ENCODE measurements around the gene IL3. TPM values are rescaled to one million over a fixed set of nuclear protein-coding genes. Genes with fewer than 3 reads are reported as not detected.

IL3 gene
- total and polyA plus RNA-seq, 2 of the 4 experiments (the other 2 are of a cell fraction), result not detected

GRCh38 chr5:132103332-132103951, 43.0 kb downstream of the IL3 start:
- Histone ChIP-seq H3K9me1 (ENCODE audit: insufficient read depth, low read length) (peaks cover 32% of the 10 kb centered on the region), H4K8ac (ENCODE audit: low read depth in 2 of 2, low read length in 2 of 2) (peak overlapping the region; percentile 58 to 97), H2AFZ (replicated peaks; ENCODE audit: low read length, poor library complexity) (peak overlapping the region; percentile 86), H3K9me3 (ENCODE audit: control insufficient read depth, insufficient read depth, low read length) (no peaks in the 10 kb centered on the region), H2BK20ac (ENCODE audit: low read depth, low read length) (peak overlapping the region; percentile 100), H3K27me3 (ENCODE audit: control insufficient read depth, insufficient read depth, low read length) (no peaks in the 10 kb centered on the region), H3K4me2 (ENCODE audit: low read depth, low read length) (peak overlapping the region; percentile 68), H4K91ac (ENCODE audit: insufficient read depth, low read depth, low read length) (peak overlapping the region; percentile 96), H2AK9ac (replicated peaks; ENCODE audit: low read depth, low read length, poor library complexity) (peak overlapping the region; percentile 93), H2BK120ac (ENCODE audit: low read depth, low read length) (peak overlapping the region; percentile 100), H3K27ac (ENCODE audit: insufficient read depth, low read length) (peak overlapping the region; percentile 92), H3K56ac (ENCODE audit: extremely low read depth, insufficient read depth, low read length) (peak overlapping the region; percentile 97), H2BK5ac (ENCODE audit: low read depth, low read length, poor library complexity, severe bottlenecking) (peak overlapping the region; percentile 94), H3K9ac (ENCODE audit: low read depth, low read length) (no peak overlapping the region), H4K20me1 (ENCODE audit: insufficient read depth, low read length) (no peaks in the 10 kb centered on the region), H3K4me1 (ENCODE audit: control insufficient read depth, insufficient read depth, low read length) (peaks cover 24% of the 10 kb centered on the region), H3K79me1 (ENCODE audit: low read depth in 1 of 2, low read length in 2 of 2) (no peaks in the 10 kb centered on the region), H3K4me3 (ENCODE audit: insufficient read depth, low read depth, low read length) (no peak overlapping the region), H3K36me3 (ENCODE audit: control insufficient read depth, insufficient read depth, low read length) (no peaks in the 10 kb centered on the region), H3K4ac (ENCODE audit: low read depth, low read length) (peak overlapping the region; percentile 99), H4K5ac (ENCODE audit: low read depth, low read length) (peak overlapping the region; percentile 94), H3K18ac (ENCODE audit: low read depth, low read length) (peak overlapping the region; percentile 98), H2AK5ac (ENCODE audit: low read depth, low read length) (peak overlapping the region; percentile 95), H2BK15ac (ENCODE audit: low read depth, low read length) (peak overlapping the region; percentile 96), H3K23ac (ENCODE audit: low read depth, low read length) (peak overlapping the region; percentile 96), H3K14ac (replicated peaks; ENCODE audit: low read depth, low read length) (peak overlapping the region; percentile 92)
- in situ Hi-C loops (cut with MboI; ENCODE audit: low sequenced_read_pairs), result no loop called here
- dilution Hi-C loops (cut with HindIII; ENCODE audit: low sequenced_read_pairs, unreplicated experiment), result no loop called here
- intact Hi-C loops (cut with micrococcal nuclease), result no loop called here
- BruUV-seq (replicated peaks), result no TSS peak
- POLR2A ChIA-PET (ENCODE audit: unreplicated experiment), result no interaction called here
- CTCF ChIA-PET, result no interaction called here
- peak; percentile 96 for DNase-seq
- TF ChIP-seq MXI1 (IDR thresholded peaks at IDR 0.05; ENCODE audit: borderline replicate concordance, low read depth, low read length), result no peak
- no peak for TF ChIP-seq BHLHE40 (IDR thresholded peaks at IDR 0.05; ENCODE audit: low read depth, low read length)
- peak; percentile 49; the same call in 1 of the 2 replicates for TF ChIP-seq MAZ (IDR thresholded peaks at IDR 0.05; ENCODE audit: borderline replicate concordance, low read depth, low read length)
- 0 out of 2 replicates have a peak, but pooled peaks have one; percentile 30 for TF ChIP-seq POLR2A (IDR thresholded peaks at IDR 0.05; ENCODE audit: low read depth, low read length)
- no peak for TF ChIP-seq CEBPB (IDR thresholded peaks at IDR 0.05; ENCODE audit: low read depth, low read length)
- no peak for TF ChIP-seq CHD1 (IDR thresholded peaks at IDR 0.05; ENCODE audit: low read depth, low read length)
- peak; percentile 45; the same call in 1 of the 2 replicates for TF ChIP-seq FOS (IDR thresholded peaks at IDR 0.05; ENCODE audit: low read depth, low read length)
- peak; percentile 67; the same call in 1 of the 2 replicates for TF ChIP-seq NFE2L2 (IDR thresholded peaks at IDR 0.05; ENCODE audit: low read depth, low read length)
- no peak; the same call in 1 of the 2 replicates for TF ChIP-seq MAFK (IDR thresholded peaks at IDR 0.05; ENCODE audit: low read depth, low read length)
- no peak for TF ChIP-seq ELK1 (IDR thresholded peaks at IDR 0.05; ENCODE audit: borderline replicate concordance, low read depth, low read length)
- no peak for TF ChIP-seq RFX5 (IDR thresholded peaks at IDR 0.05; ENCODE audit: low read depth, low read length)
- peak; percentile 78 for ATAC-seq (ENCODE audit: low read depth)
